Occipital lobe (tissue), 2 donors: ENCODE results near the gene NBPF3. TPM values are rescaled to one million over a fixed set of nuclear protein-coding genes. Genes with fewer than 3 reads are reported as not detected.
"Not testable (repeated sequence)": the region's sequence is repeated elsewhere in the genome, so short reads cannot be mapped to it uniquely, and the experiment has no call there.

Experiments
- DNase-seq: peaks from one replicate; lab custom pipeline; 2025; lab: John Stamatoyannopoulos, UW
- total RNA-seq: library from RNA; depleted of rRNA; stranded (reverse); fragments of >200 nt; gene quantifications from one replicate; pipeline ENCODE4 v1.2.3, GENCODE V29; 2014

The NBPF3 gene
- total RNA-seq, 1 donor from 2014 or later = 9.5 TPM

- no peak for DNase-seq
These were observed 79.0 kb downstream of the NBPF3 start for GRCh38 chr1:21518774-21519455.

GRCh38 chr1:21519486-21520070, 79.6 kb downstream of the NBPF3 start:
- not testable (repeated sequence) for DNase-seq

GRCh38 chr1:21520899-21521716, 81.2 kb downstream of the NBPF3 start:
- no peak for DNase-seq

- DNase-seq = no peak
These were observed 81.8 kb downstream of the NBPF3 start for GRCh38 chr1:21521717-21522060.

- no peak for DNase-seq
These were observed 82.6 kb downstream of the NBPF3 start for GRCh38 chr1:21522525-21523038.

GRCh38 chr1:21523297-21523813, 83.4 kb downstream of the NBPF3 start:
- DNase-seq = no peak

- DNase-seq = no peak
These were observed 84.3 kb downstream of the NBPF3 start for GRCh38 chr1:21524220-21524619.

GRCh38 chr1:21524686-21525339, 84.9 kb downstream of the NBPF3 start:
- DNase-seq = no peak

GRCh38 chr1:21525340-21525717, 85.4 kb downstream of the NBPF3 start:
- DNase-seq = no peak

GRCh38 chr1:21526441-21526840, 86.5 kb downstream of the NBPF3 start:
- DNase-seq = no peak

- DNase-seq = no peak
These were observed 90.6 kb downstream of the NBPF3 start for GRCh38 chr1:21530368-21531016.

- DNase-seq = no peak
These were observed 91.3 kb downstream of the NBPF3 start for GRCh38 chr1:21531241-21531640.

- DNase-seq = no peak
These were observed 92.6 kb downstream of the NBPF3 start for GRCh38 chr1:21532496-21532895.

- no peak for DNase-seq
These were observed 93.1 kb downstream of the NBPF3 start for GRCh38 chr1:21532992-21533534.

GRCh38 chr1:21534146-21534545, 94.2 kb downstream of the NBPF3 start:
- no peak for DNase-seq

Other genes with a start within 250 kb of the NBPF3 start
- gene ECE1, start 149.7 kb upstream of the NBPF3 start, total RNA-seq = 9.5 TPM
- gene ALPL, start 69.3 kb downstream of the NBPF3 start, total RNA-seq = 1.4 TPM
- 26.4 TPM for gene RAP1GAP, start 229.2 kb downstream of the NBPF3 start, total RNA-seq